EL (cell line): ENCODE results near the gene KCNK1.

Experiments
- DNase-seq: peaks from one replicate; pipeline ENCODE4 v3.0.0-alpha.2; 2016

Gene KCNK1

DNA sequence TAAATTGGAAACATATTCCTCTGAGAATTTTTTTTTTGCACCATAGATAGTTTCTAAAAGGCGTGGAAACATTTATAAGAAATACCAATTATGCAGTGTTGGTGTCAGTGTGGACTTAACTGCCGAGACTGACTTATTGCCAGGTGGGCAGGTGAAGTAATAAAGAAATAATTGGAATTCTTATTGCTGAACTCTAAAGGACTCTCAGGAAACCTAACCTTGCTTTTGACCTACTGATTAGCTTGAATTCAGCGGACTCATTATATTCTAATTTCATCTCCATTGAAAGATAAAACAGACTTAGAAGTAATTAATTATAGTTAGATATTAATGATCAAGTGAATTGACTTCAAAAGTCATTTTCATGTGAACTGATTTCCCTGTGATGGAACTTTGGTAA lies 26.3 kb downstream of the KCNK1 start:
- DNase-seq: no peak

DNA sequence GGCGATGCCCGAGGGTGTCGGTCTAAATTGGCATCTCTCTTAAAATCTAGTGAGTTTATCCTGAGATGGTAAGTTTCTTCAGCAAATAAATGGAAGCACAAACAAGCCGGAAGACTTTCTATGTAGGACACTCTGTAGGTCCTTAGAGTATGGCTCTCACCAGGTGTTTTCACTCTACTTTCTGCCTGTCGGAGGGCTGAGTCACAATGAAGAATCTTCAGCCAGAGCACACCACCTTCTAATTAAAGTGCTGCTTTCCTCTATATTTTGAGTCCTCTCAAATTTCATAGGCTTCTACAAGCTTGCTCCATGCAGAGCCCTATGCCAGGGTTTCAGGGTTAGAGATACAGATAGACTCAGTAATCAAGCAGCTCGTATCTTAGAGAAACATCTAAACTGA lies 27.1 kb downstream of the KCNK1 start:
- DNase-seq: no peak

DNA sequence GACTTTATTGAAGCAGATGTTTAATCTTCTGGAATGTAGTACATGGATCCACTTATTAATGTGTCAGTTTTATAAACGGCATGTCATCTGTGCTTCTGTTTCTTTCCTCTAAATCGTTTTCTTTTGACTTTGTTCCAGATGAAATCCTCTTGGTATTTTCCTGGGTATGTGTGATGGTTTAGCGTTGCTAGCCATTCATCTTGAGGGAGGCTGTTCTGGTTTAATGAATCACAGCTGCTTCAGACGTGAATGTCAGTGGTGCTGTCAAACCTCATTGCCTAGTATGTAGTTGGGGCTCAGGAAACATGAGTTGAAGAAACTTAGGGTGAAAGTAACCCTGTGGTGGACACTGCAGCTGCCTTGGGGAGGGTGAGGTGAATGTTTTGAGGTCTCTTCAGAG lies 33.2 kb downstream of the KCNK1 start:
- no peak for DNase-seq

DNA sequence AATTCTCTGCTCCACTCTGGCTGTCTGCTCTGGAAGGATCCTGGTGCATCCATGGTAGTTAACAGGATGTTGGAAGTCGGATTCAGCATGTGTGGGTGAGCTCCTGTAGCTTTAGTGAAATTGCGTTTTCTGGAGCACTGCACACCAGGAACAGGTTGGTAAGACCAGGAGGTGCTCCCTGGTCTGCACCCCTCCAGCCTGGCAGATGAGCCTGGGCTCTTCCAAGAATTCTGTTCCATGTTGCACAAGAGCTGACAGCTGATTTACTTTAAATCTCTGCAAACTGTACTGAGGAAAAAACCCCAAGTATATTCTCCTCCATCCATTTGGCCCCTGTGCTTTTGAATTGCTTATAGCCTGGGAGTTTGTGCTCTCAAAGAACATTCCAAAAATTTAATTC lies 33.7 kb downstream of the KCNK1 start:
- DNase-seq: no peak

DNA sequence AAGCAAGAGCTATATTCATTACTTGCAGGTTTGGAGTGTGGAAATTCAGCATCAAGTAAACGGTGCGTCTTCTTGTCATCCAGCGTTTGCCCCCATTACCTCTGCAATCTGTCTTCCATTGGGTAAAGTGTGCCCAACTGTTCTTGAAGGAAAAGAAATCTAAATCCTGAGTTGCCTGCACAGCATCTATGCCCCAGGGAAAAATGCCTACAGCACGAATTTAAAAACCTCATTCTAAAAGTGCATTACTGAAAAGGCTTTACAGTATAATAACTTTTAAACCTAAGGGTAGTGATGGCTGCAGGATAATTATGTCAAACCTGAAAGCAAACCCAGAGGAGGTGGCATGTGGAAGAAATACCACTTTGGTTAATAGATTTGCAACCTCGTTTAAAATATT lies 37.2 kb downstream of the KCNK1 start:
- DNase-seq: no peak

DNA sequence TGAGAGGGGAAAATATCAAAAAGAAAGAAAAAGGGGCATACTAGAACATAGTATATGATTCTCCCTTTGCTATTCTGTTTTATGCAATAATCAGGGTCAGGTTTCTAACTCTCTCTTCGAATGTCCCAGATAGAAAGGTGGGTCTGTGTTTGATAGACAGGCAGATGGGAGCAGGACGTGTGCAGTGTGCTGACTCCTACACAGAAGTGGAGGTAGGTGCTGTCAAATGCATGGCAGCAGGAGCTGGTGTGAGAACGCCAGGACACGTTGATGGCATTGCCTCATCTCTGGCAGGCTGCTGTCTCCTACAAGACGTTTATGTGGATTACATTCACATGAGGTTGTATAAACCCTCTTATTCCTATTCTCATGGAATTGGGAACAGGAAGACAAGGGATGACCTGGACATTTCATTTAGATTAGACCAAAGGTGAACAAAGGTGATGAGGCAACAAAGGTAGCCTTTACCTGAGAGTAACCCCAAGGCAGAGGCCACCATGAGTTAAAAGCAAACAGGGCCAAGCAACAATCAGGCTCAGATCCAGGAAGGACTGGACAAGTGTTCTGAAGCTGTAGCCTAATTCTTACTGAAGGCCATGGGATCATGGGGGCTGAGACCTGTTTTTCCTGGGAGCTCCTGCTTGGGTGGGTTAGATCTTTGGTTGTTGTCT lies 37.8 kb downstream of the KCNK1 start:
- DNase-seq: no peak

DNA sequence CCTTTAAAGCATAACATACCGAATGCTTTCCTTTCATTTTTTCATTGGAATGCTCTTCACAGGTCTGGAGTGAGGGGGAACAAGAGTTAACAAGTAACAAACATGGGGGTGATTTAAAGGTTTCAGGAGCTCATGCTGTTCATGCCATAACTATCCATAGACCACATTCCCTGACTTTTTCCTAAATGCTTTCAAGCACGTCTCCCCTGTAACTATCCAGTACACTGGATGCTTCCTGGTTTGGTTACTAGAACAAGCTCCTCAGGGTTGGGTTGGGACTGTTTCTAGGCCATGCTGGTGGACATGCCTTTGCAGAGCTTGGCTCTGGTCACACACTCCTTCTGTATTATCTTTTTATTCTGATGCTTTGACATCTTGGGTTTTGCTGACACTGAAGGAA lies 38.6 kb downstream of the KCNK1 start:
- DNase-seq: no peak

DNA sequence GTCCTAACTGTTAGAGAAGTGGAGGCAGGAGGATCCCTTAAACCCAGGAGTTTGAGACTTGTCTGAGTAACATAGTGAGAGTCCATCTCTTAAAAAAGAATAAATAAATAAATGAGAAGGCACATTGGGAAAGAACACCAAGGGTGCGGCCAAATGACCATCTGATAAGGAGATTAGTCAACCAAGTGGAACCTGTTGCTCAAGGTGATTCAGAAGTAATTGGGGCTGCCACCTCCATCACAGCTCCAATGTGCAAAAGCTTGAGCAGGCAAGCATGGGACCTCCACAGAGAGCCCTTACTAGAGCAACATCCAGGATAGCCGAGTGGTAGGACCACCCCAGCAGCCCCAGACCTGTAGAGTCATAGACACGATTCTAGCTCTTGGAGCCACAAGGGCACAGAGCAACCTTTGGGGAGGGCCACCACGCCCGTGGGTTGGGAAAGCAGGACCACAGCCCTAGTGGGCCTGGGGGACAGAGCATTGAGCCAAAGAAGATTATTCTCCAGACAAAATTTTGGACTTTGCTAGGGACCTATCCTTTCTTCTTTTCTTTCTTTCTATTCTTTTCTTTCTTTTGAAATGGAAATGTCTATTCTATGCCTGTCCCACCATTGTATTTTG lies 40.9 kb downstream of the KCNK1 start:
- DNase-seq: no peak

DNA sequence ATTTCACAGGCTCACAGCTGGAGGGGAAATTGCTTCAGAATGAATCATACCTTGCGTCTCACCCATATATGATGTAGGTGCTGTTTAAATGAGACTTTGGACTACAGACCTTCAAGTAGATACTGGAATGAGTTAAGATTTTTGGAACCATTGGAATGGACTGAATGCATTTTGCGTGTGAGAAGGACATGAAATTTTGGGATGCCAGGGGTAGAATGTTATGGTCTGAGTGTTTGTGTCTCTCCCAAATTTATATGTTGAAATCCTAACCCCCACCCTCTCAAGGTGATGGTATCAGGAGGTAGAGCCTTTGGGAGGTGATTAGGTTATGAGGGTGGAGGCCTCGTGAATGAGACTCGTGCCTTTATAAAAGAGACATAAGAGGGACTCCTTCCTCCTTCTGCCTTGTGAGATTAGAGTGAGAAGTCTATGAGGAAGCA lies 41.4 kb downstream of the KCNK1 start:
- no peak for DNase-seq

DNA sequence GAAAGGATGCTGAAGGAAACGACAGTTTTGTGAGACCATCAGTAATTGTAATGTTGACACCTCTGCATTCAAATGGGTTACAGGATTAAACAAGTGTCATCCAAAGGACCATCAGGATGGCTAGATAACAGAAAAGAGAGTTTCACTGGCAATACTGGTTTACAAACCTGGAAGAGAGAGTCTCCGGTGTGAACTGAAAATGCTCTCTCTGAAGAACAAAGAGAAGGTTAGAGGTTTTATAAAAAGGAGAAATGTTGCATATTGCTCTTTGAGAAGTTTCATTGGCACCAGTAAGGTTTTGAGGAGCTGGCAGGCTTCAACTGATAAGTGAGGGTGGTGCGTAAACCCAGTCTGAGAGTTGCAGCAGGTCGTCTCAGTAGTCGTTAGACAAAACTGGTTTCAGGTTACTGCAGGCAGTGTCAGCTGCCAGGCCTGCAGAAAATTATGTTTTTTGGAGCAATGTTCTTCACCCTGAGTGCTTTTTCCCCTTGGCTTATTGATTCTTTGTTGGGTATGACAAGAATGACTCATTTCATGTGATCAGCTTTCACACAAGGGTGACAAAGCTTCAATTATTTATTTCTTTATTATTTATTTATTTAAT lies 42.2 kb downstream of the KCNK1 start:
- no peak for DNase-seq

DNA sequence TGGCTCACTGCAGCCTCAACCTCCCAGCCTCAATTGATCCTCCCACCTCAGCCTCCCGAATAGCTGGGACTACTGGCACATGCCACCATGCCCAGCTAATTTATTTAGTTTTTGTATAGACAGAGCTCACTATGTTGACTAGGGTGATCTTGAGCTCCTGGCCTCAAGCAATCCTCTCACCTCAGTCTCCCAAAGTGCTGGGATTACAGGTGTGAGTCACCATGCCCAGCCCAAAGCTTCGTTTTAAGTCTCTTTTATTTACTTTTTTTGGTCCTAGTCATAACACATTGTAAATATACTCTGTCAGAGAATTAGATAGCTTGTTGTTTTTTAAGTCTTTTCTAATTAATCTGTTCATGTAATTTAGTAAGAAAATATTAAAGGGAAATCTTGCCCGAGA lies 42.8 kb downstream of the KCNK1 start:
- no peak for DNase-seq

DNA sequence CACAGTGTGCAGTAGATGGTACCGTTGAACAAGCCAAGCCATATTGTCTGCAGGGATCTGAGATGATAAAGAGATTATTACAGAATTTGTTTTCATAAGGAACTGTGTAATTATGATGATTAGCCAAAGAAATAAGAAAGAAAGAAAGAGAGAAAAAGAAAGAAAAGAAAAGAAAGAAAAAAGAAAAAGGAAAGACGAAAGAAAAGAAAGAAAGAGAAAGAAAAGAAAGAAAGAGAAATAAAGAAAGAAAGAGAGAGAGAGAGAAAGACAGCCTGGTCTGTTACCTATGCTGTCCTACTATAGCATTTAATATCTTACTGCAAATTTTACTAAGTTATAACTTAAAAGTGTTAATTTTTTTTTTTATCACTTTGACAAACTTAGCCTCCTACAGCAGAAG lies 43.6 kb downstream of the KCNK1 start:
- DNase-seq: no peak

DNA sequence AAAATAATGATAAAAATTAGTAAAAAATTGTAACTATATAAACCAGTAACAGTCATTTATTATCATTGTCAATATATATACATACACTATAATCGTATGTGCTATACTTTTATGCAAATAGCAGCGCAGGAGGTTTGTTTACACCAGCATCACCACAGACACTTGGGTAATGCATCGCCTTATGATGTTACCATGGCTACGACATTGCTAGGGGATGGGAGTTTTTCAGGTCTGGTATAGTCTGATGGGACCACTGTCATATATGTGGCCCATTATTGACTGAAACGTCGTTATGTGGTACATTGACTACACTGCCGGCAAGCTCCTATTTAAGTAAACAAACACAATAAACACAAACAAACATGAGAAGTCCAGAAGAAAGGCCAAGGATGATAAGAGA lies 45.6 kb downstream of the KCNK1 start:
- no peak for DNase-seq

DNA sequence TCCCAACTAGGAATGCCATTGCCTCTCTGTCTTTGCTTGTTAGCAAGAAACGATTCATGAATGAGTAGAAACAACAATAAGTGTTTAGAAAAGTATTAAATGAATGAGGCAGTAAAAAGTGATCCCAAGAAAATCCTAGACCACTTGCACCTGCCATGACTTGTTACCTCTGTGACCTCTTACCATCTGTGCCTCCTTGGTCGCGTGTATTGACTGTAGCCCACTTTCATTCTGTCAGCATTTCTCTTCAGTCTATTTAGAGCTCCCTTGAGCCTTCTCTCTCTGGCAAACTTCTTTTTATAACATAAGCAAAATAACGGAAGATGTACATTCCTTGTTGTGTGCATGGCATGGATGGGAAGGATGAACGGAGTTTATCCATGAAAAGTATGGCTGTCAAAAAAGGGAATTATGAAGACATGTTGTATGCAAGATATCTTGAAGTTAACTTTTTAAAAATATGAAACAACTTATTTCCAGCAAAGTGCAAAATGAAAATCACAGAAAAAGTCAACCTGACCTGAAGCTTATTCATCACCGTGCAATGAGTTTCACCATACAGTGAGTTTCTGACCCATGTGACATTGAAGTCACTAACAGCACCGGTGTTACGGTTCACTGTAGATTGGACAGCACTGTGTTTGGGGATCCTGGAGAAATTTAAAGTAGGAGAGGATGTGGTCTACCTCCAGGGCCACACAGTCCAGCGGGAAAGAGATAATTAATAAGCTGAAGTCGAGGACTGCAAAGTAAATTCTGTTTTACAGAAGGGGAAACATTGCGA lies 47.7 kb downstream of the KCNK1 start:
- no peak for DNase-seq

DNA sequence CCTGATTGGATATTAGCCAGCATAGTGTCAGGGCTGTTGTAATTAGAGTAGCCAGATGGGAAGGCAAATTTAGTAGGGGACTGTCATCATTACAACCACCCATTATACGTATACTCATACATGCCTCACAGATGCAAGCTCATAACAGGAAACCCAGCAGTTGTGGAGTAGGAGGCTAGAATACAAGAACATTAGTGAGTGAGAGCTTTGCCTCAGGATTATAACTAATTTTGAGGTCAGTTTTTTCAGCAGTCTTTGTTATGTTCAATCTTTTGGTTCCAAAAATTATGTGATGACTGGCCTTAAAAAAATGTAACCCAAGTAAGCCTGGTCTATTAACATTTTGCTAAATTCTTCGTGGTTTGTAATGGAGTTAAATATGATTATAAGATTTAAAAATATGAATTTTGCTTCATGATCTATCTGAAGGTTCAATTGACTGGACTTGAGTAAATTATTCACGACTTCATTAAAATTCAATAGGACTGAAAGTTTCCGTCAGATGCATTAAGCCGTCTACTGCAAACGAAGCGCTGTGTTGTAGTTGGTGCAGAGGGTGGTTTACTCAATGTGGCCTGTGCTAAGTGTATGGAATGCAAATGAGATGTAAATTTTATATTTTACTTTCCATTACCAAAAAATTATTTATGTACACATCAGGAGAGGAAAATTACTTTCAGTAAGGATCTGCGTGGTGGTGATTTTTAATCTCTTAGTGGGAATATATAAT lies 48.8 kb downstream of the KCNK1 start:
- DNase-seq: no peak

DNA sequence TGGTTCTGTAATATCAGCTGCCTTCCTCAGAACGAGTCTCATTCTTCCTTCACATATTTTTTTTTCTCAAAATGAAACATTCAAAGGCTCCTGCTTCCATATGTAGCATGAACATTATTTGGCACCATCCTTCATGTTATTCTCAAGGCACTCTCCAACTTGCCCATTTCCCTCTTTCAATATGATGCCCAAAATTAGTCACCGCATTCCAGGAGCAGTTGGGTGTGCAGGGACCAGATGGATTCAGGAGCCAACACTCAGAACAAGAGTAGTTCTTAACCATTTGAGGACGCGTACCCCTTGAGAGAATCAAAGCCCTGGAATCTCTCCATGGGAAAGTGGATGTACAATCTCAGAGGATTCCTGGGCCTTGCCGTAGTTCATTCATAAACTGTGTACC lies 50.3 kb downstream of the KCNK1 start:
- no peak for DNase-seq

DNA sequence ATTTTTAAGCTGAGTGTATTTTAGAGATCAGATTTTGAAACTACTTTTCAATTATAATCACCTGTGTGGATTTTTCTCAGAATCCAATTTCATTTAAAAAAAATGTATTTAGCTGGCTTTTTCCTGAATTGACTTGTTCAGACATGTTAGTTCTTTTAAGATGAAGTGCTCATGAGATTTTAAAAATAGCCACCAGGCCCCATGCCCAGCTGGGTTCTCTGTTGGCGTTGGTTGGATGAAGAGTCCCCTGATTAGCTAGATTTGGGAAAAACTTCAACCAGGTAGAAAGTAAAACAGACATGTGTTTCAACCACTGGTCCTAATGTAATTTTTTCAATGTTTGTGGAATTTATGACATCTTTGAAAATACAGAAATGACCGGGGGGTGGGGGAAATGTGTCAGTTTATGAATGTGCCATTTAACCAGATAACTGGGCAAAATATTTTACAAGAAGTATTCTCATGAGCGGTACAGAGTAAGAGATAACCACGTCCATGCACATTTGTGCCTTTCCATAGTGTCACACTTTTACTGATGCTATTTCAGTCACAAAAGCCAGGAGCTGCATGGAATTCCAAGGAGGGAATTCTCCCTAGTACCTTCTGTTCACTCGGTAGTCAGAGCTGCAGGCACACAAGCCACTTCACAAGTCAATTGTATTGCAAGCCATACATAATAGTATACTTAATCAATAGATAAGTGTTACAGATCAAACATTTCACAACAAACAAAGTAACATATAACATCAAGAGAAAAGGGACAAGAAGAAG lies 51.1 kb downstream of the KCNK1 start:
- no peak for DNase-seq

DNA sequence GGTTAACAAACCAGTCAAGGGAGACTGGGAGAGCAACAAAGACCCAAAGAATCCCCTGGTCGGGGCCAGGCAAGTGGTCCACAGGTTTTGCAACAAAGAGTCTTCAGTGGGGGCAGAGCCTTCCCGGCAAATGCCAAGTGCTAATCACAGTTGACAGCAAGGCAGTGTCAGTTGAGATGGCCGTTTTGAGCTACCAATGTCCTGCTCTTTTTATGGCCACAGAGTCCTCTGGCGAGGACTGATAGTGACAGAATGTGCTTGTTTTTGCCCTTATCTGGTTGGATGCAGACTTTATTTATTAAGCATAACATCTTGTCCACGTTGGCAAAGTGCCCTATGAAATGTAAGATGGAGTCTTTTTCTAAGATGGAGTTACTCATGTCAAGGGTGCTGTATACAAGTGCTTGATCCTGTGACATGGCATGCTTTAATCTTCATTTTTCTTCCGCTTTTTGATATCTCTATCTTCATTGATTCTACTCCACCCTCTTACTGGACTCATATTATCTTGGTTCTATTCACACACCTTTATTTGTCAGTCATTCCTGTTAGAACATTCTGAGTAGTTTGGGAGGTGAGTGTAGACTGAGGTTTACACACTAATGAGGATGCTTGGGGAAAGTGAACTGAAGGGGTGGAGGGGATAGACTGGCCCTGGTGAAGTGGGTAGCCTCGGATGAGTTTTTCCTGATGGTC lies 51.8 kb downstream of the KCNK1 start:
- no peak for DNase-seq

DNA sequence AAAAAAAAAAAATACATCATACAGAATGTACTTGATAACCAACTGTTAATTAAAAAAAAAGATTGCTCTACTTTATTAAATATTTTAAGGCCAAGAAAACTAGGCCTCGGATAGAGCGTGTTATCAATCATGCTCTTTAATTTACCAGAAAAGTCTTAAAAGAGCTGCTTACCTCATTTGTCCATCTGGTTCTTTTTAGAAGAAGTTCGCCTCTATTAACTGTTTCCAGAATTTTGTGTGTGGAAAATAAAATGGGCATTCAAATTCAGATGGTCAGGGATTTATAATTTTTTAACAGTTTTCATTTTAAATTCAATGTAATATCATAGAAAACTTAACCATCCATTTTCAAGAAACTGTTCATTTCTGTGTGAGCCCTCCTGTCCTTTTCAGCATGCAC lies 53.8 kb downstream of the KCNK1 start:
- no peak for DNase-seq

DNA sequence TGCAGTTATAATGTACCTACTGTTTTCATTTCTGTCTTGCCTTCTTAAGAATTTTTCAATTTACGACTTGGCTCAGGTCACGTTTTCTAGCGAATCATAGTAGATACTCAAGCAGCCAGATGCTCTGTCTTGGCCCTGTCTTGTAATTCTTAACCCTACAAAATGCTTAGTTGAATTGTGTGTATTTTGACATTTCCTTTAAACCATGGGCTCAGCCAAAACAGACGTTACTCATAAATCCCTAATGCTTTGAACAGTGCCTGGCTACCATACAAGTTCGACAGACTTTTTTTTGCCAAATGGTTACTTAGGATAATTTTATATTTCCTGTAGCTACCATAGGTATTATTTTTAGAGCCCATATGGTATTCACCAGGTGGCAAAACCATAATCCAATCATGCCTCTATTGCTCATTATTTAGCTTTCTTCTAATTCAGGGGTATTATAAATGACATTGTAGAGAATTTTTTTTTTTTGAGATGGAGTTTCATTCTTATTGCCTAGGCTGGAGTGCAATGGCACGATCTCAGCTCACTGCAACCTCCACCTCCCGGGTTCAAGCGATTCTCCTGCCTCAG lies 54.3 kb downstream of the KCNK1 start:
- no peak for DNase-seq

DNA sequence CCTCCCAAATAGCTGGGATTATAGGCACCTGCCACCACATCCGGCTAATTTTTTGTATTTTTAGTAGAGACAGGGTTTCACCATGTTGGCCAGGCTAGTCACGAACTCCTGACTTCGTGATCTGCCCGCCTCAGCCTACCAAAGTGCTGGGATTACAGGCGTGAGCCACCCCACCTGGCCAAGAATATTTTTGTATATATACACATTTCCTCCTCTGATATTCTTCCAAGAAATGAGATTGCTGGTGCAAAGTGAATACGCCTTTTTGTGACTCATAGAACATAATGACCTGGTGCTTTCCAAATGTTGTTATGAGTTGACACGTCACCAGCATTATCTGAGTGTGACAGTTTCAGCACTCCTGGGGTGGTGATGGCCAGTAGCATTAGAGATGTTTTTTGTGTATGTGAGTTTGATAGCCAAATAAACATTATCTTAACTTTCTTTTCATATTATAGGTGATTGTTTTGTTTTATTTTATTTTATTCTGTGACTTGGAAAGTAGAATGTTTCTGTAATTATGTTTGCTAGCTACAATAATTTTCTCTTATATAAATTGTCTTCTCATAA lies 54.9 kb downstream of the KCNK1 start:
- DNase-seq: no peak
